OCI-LY7 (cell line): ENCODE measurements around the gene RAB40C. TPM values are rescaled to one million over a fixed set of nuclear protein-coding genes. Genes with fewer than 3 reads are reported as not detected.

Experiments used
- BruUV-seq: library from RNA; stranded (reverse); fragments of 400-500 nt; replicated peaks from 2 replicates; lab custom pipeline; 2021; lab: Mats Ljungman, UMichigan
- CTCF ChIA-PET: fragments of 300-600 bp; sonication (Branson Sonifier 250); formaldehyde crosslinking; loops from one replicate; lab custom pipeline; 2022; ENCODE audit warnings: antibody characterized with exemption; ENCODE audit not compliant: unreplicated experiment; lab: Charles Lee
- POLR2A ChIA-PET: fragments of 300-600 bp; sonication (Branson Sonifier 250); formaldehyde crosslinking; loops from one replicate; lab custom pipeline; 2022; ENCODE audit warnings: antibody characterized with exemption; lab: Charles Lee
- DNase-seq: peaks from one replicate; pipeline ENCODE4 v3.0.0-alpha.2; 2015; ENCODE audit warnings: low spot score
- H2AFZ ChIP-seq: fragments of 200-600 bp; sonication (generic), shearing (Covaris generic); 2 replicates; pipeline ENCODE4 v1.6.1; 2014; ENCODE audit warnings: mild to moderate bottlenecking, antibody characterized with exemption, low read length, moderate library complexity
- H3K27ac ChIP-seq: fragments of 200-600 bp; sonication (generic); 2 replicates; pipeline ENCODE4 v1.5.1; 2014; ENCODE audit warnings: mixed run types, low read depth, mild to moderate bottlenecking, moderate library complexity, low read length, inconsistent platforms; ENCODE audit not compliant: poor library complexity, severe bottlenecking
- H3K36me3 ChIP-seq: fragments of 200-600 bp; sonication (generic); 2 replicates; pipeline ENCODE4 v1.6.1; 2014; ENCODE audit warnings: mild to moderate bottlenecking, antibody characterized with exemption, low read length, moderate library complexity, mixed read lengths; ENCODE audit not compliant: insufficient read depth
- H3K4me1 ChIP-seq: fragments of 200-600 bp; sonication (generic); 2 replicates; pipeline ENCODE4 v1.5.1; 2014; ENCODE audit warnings: mild to moderate bottlenecking, low read length; ENCODE audit not compliant: insufficient read depth, poor library complexity, severe bottlenecking
- H3K4me2 ChIP-seq: fragments of 200-600 bp; sonication (generic); 2 replicates; pipeline ENCODE4 v1.6.1; 2014; ENCODE audit warnings: mild to moderate bottlenecking, low read length
- H3K4me3 ChIP-seq: fragments of 200-600 bp; sonication (generic); 2 replicates; pipeline ENCODE4 v1.5.1; 2014; ENCODE audit warnings: mild to moderate bottlenecking, low read depth, low read length; ENCODE audit not compliant: poor library complexity, severe bottlenecking
- H3K79me2 ChIP-seq: fragments of 200-600 bp; sonication (generic); 2 replicates; pipeline ENCODE4 v1.6.1; 2016; ENCODE audit warnings: low read depth, mild to moderate bottlenecking, low read length, moderate library complexity, mixed read lengths; ENCODE audit not compliant: insufficient read depth
- H3K9me2 ChIP-seq: fragments of 200-600 bp; sonication (generic); 2 replicates; pipeline ENCODE4 v1.6.1; 2016; ENCODE audit warnings: mild to moderate bottlenecking, low read length, mixed read lengths; ENCODE audit not compliant: insufficient read depth
- H3K9me3 ChIP-seq: fragments of 200-600 bp; sonication (generic); 2 replicates; pipeline ENCODE4 v1.6.1; 2014; ENCODE audit warnings: mild to moderate bottlenecking, mixed run types, low read length, mixed read lengths
- H4K20me1 ChIP-seq: fragments of 200-600 bp; sonication (generic); 2 replicates; pipeline ENCODE4 v1.6.1; 2014; ENCODE audit warnings: mild to moderate bottlenecking, antibody characterized with exemption, low read length, moderate library complexity, mixed read lengths; ENCODE audit not compliant: insufficient read depth
- EZH2phosphoT487 ChIP-seq: fragments of 200-600 bp; sonication (generic); IDR thresholded peaks from 2 replicates; pipeline ENCODE4 v1.6.1; 2018; ENCODE audit warnings: low read depth, borderline replicate concordance, mild to moderate bottlenecking, mixed run types, antibody characterized with exemption, low read length, moderate library complexity, mixed read lengths
- intact Hi-C: fragments of 100-400 bp; cut with micrococcal nuclease; formaldehyde crosslinking; loops from one replicate; pipeline ENCODE4 v1.10.0; 2022; ENCODE audit not compliant: unreplicated experiment
- total RNA-seq, 2 experiments: library from RNA; depleted of rRNA in 1 of 2; stranded (reverse); fragments of >200 nt in 1 of 2; shearing (Covaris generic) in 1 of 2; gene quantifications; 2 replicates each; pipeline ENCODE4 v1.2.3, GENCODE V29; 2014 to 2022
- TF ChIP-seq, protein P1 (sequence below): fragments of 200-600 bp; sonication (generic); conservative IDR thresholded peaks from 2 replicates; pipeline ENCODE4 v1.5.1; 2014; ENCODE audit warnings: mild to moderate bottlenecking, antibody characterized with exemption, low read length, moderate library complexity, mixed read lengths

The RAB40C gene
- total RNA-seq, 2 experiments from 2014 or later, result 19.3 to 20.9 TPM

DNA sequence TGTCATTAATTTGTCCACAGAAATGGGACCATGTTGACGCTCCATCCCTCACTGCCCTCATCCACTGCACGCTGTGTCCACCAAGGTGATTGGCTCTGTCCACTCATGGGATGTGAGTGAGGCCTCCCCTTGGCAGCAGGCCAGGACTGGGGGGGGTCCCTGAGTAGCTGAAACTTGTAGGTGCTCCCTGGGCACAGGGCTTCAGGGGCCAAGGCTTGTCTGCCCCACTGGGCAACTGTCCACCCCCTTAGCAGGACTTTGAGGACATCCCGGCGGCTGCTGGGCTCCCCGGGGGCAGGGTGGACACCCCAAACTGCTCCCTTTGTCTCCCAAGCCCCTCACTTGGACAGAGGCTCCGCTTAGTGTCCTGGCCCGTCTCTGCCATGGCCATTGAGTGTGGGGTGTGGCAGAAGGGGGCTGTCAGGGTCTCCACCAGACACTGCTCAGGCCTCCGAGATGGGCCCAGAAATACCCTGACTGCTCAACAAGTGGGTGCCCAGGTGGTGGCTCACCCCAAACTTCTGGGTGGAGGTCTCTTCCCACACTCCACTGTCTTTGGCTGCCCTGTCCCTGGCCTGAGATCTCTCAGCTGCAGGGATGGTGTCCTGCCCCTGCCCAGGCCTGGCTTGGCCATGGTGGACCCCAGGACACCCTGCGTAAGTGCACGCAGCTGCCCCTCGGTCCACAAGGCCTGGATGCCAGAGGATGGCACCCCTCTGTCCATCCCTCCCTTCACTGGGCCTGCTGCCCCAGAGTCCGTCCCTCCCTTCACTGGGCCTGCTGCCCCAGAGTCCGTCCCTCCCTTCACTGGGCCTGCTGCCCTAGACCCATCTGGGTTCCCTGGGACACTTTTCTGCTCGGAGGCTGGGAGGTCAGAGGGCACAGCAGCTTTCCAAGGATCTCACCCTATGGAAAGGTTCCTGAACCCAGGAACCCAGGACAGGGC, 2.9 kb upstream of the RAB40C start:
- intact Hi-C loops, result no loop called here
- H3K27ac ChIP-seq, result no peak overlapping the region
- peaks cover 20% of the 10 kb centered on the region; the same call in 1 of the 2 replicates for H3K79me2 ChIP-seq
- no peak for DNase-seq
- H3K36me3 ChIP-seq, result peaks cover 4% of the 10 kb centered on the region; the same call in 1 of the 2 replicates
- H3K4me2 ChIP-seq, result peak overlapping the region; percentile 80
- H2AFZ ChIP-seq, result no peak overlapping the region
- peak overlapping the region; percentile 82 for H3K4me3 ChIP-seq
- H3K9me2 ChIP-seq, result no peaks in the 10 kb centered on the region
- no peaks in the 10 kb centered on the region for H3K9me3 ChIP-seq
- ChIA-PET CTCF (no interaction called here), POLR2A (interaction anchor here (0.6 kb wide), 1 partner anchor 57 kb away, joined by 4 read pairs; no protein-coding TSS in a partner anchor)
- H3K4me1 ChIP-seq, result peaks cover 12% of the 10 kb centered on the region
- BruUV-seq, result no TSS peak
- TF ChIP-seq EZH2phosphoT487, result no peak
- TF ChIP-seq, protein P1, sequence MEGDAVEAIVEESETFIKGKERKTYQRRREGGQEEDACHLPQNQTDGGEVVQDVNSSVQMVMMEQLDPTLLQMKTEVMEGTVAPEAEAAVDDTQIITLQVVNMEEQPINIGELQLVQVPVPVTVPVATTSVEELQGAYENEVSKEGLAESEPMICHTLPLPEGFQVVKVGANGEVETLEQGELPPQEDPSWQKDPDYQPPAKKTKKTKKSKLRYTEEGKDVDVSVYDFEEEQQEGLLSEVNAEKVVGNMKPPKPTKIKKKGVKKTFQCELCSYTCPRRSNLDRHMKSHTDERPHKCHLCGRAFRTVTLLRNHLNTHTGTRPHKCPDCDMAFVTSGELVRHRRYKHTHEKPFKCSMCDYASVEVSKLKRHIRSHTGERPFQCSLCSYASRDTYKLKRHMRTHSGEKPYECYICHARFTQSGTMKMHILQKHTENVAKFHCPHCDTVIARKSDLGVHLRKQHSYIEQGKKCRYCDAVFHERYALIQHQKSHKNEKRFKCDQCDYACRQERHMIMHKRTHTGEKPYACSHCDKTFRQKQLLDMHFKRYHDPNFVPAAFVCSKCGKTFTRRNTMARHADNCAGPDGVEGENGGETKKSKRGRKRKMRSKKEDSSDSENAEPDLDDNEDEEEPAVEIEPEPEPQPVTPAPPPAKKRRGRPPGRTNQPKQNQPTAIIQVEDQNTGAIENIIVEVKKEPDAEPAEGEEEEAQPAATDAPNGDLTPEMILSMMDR, result no peak
- H4K20me1 ChIP-seq, result no peaks in the 10 kb centered on the region

- no peaks in the 10 kb centered on the region for H4K20me1 ChIP-seq
- peaks cover 4% of the 10 kb centered on the region; the same call in 1 of the 2 replicates for H3K36me3 ChIP-seq
- no peaks in the 10 kb centered on the region for H3K9me2 ChIP-seq
- no peak overlapping the region for H2AFZ ChIP-seq
- intact Hi-C loops, result no loop called here
- no TSS peak for BruUV-seq
- peak overlapping the region; percentile 82 for H3K4me3 ChIP-seq
- no peaks in the 10 kb centered on the region for H3K9me3 ChIP-seq
- H3K4me1 ChIP-seq, result peaks cover 23% of the 10 kb centered on the region
- H3K79me2 ChIP-seq, result peaks cover 20% of the 10 kb centered on the region; the same call in 1 of the 2 replicates
- CTCF ChIA-PET, result interaction anchor here (0.6 kb wide), 1 partner anchor 93 kb away, joined by 3 read pairs; no protein-coding TSS in a partner anchor
- POLR2A ChIA-PET, result no interaction called here
- H3K4me2 ChIP-seq, result peak overlapping the region; percentile 80
- TF ChIP-seq EZH2phosphoT487, result no peak
- TF ChIP-seq, protein P1, result no peak
- H3K27ac ChIP-seq, result peak overlapping the region; percentile 89
- peak; percentile 70 for DNase-seq
Measured at GRCh38 chr16:588639-588888, 1.3 kb upstream of the RAB40C start.
